Cardiac fibroblast (primary cell): ENCODE data around the gene LYL1.

Experiments used
- DNase-seq, 2 donors: peaks; one replicate each; pipeline versions ENCODE4 v3.0.0 to v3.0.0-alpha.2; 2010; ENCODE audit warnings: low read depth in 2 of 2
- H3K4me3 ChIP-seq, 2 donors: replicated peaks in 1 of 2; 1 replicate in 1 of 2; 2 replicates in 1 of 2; pipeline ENCODE4 v1.5.1; 2011; ENCODE audit warnings: low read depth in 2 of 2, low read length in 2 of 2, mild to moderate bottlenecking in 2 of 2, moderate library complexity in 1 of 2
- CTCF ChIP-seq: IDR thresholded peaks from one replicate; pipeline ENCODE4 v1.5.1; 2011; ENCODE audit warnings: low read depth, mild to moderate bottlenecking, low read length, inconsistent platforms

LYL1 gene

GRCh38 chr19:13146763-13147563 is 44.3 kb upstream of the LYL1 start:
- no peak overlapping the region for H3K4me3 ChIP-seq
- no peak for TF ChIP-seq CTCF
- DNase-seq = peak; percentile 57 to 79

- DNase-seq = no peak
- no peak overlapping the region for H3K4me3 ChIP-seq
- no peak for TF ChIP-seq CTCF
Observed at GRCh38 chr19:13139633-13140311, 37.1 kb upstream of the LYL1 start.

- no peak for TF ChIP-seq CTCF
- DNase-seq = no peak
- no peak overlapping the region for H3K4me3 ChIP-seq
Observed at GRCh38 chr19:13138916-13139198, 36.2 kb upstream of the LYL1 start.

- no peak for DNase-seq
- H3K4me3 ChIP-seq = no peak overlapping the region
- TF ChIP-seq CTCF = no peak
Observed at GRCh38 chr19:13138171-13138915, 35.7 kb upstream of the LYL1 start.

GRCh38 chr19:13137290-13137794 is 34.7 kb upstream of the LYL1 start:
- no peak for TF ChIP-seq CTCF
- DNase-seq = no peak
- H3K4me3 ChIP-seq = no peak overlapping the region

GRCh38 chr19:13135068-13136062 is 32.7 kb upstream of the LYL1 start:
- TF ChIP-seq CTCF = no peak
- DNase-seq = no peak
- H3K4me3 ChIP-seq = no peak overlapping the region
